GM18498 (cell line): ENCODE results near the gene PSMA2.
A peak's percentile ranks its signal among the peaks of the same experiment; 100 is the strongest.
"Not testable (repeated sequence)": the region's sequence is repeated elsewhere in the genome, so short reads cannot be mapped to it uniquely, and the experiment has no call there.

Source experiments
- ATAC-seq: cut with Tn5 transposase; IDR thresholded peaks from one replicate; pipeline ENCODE4 v1.9.1; 2021; ENCODE audit warnings: mild to moderate bottlenecking, moderate library complexity; ENCODE audit not compliant: unreplicated experiment

The PSMA2 gene

GRCh38 chr7:42907316-42907715 is 24.7 kb downstream of the PSMA2 start:
- no peak for ATAC-seq

GRCh38 chr7:42906181-42906580 is 25.8 kb downstream of the PSMA2 start:
- ATAC-seq = no peak

GRCh38 chr7:42902331-42902730 is 29.6 kb downstream of the PSMA2 start:
- no peak for ATAC-seq

- ATAC-seq = no peak
These were observed 31.1 kb downstream of the PSMA2 start for GRCh38 chr7:42900842-42901241.

GRCh38 chr7:42893346-42894240 is 38.4 kb downstream of the PSMA2 start:
- no peak for ATAC-seq

GRCh38 chr7:42886893-42887505 is 45.0 kb downstream of the PSMA2 start:
- ATAC-seq = no peak

- no peak for ATAC-seq
These were observed 45.8 kb downstream of the PSMA2 start for GRCh38 chr7:42886129-42886528.

GRCh38 chr7:42885183-42885582 is 46.8 kb downstream of the PSMA2 start:
- ATAC-seq = not testable (repeated sequence)

- peak; percentile 50 for ATAC-seq
These were observed 48.0 kb downstream of the PSMA2 start for GRCh38 chr7:42883950-42884349.

GRCh38 chr7:42880392-42880791 is 51.6 kb downstream of the PSMA2 start:
- no peak for ATAC-seq

GRCh38 chr7:42878303-42878702 is 53.7 kb downstream of the PSMA2 start:
- no peak for ATAC-seq

GRCh38 chr7:42877862-42878261 is 54.1 kb downstream of the PSMA2 start:
- ATAC-seq = no peak

GRCh38 chr7:42876182-42877068 is 55.5 kb downstream of the PSMA2 start:
- peak; percentile 93 for ATAC-seq

GRCh38 chr7:42869131-42870020 is 62.6 kb downstream of the PSMA2 start:
- ATAC-seq = peak; percentile 96

- ATAC-seq = no peak
These were observed 63.5 kb downstream of the PSMA2 start for GRCh38 chr7:42868480-42868879.
